Activated CD8-positive, alpha-beta memory T cell treated with anti-CD3 and anti-CD28 coated beads, Interleukin-2, amount 50 U/mL, for 4 hours (primary cell): Measurements from ENCODE around the gene SENP7.
"Not testable (repeated sequence)": the region's sequence is repeated elsewhere in the genome, so short reads cannot be mapped to it uniquely, and the experiment has no call there.

Source experiments
- DNase-seq: peaks from one replicate; pipeline ENCODE4 v3.0.0-alpha.2; 2020

Gene SENP7

GRCh38 chr3:101527441-101527840, 14.4 kb upstream of the SENP7 start:
- no peak for DNase-seq

GRCh38 chr3:101521211-101521701, 8.2 kb upstream of the SENP7 start:
- DNase-seq = no peak

DNA sequence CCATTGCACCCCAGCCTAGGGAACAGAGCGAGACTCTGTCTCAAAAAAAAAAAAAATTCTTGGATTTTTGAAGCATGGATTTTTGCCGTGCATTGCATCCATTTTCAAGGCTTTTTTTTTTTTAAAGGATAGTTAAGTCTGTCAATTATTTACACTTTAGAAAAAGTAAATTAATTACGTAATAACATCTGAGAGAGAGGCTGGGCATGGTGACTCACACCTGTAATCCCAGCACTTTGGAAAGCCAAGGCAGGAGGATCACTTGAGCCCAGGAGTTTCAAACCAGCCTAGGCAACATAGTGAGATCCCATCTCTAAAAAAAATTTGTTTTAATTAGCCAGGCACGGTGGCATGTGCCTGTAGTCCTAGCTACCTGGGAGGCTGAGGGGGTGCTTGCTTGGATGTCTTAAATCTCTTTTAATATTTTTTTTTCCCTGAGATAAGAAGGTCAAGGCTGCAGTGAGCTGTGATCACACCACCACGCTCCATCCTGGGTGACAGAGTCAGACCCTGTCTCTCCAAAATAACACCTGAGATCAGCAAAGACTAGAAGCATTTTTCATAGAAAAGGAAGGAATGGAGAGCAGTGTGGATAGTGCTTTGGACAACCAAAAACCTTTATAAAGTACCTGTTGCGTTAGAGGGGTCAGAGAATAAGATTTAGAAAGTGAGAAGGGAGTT, 6.8 kb upstream of the SENP7 start:
- DNase-seq = no peak

- no peak for DNase-seq
Observed at GRCh38 chr3:101518421-101518871, 5.4 kb upstream of the SENP7 start.

- DNase-seq = no peak
Observed at GRCh38 chr3:101513419-101513986, 491 bp upstream of the SENP7 start.

DNA sequence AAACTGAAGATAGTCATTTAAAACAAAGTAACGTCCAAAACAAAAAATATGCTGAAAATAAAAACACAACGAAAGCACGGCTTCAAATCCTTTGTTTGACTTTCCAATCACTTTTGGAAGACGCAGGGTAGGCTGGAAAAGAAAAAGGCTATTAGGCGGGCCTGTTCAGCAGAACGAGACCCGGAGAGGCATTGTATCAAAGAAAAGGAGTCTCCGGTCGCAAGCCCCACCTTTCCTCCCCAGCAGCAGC, 691 bp downstream of the SENP7 start:
- DNase-seq = no peak

GRCh38 chr3:101509811-101510210, 3.2 kb downstream of the SENP7 start:
- no peak for DNase-seq

GRCh38 chr3:101509281-101509680, 3.7 kb downstream of the SENP7 start:
- DNase-seq = no peak

- DNase-seq = no peak
Observed at GRCh38 chr3:101501783-101502182, 11.2 kb downstream of the SENP7 start.

DNA sequence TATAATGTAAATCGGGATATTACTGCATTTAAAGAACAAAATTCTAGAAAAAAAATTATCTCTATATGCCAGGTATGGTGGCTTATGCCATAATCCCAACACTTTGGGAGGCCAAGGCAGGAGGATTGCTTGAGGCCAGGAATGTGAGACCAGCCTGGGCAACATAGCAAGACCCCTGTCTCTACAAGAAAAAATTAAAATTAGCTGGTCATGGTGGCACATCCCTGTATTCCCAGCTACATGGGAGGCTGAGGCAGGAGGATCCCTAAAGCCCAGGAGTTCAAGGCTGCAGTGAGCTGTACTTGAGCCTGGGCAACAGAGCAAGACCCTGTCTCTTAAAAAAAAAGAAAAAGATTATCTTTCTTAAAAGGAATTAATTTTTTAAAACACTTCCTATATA, 12.8 kb downstream of the SENP7 start:
- DNase-seq = no peak

GRCh38 chr3:101497803-101498202, 15.2 kb downstream of the SENP7 start:
- no peak for DNase-seq

DNA sequence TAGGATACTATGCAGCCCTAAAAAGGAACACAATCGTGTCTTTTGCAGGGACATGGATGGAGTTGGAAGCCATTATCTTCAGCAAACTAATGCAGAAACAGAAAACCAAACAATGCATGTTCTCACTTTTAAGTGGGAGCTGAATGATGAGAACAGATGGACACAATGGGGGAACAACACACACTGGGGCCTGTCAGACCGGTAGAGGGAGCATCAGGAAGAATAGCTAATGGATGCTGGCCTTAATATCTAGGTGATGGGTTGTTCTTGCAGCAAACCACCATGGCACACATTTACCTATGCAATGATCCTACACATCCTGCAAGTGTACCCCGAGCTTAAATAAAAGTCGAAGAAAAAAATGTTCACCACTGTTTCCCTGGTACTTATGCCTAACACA, 17.5 kb downstream of the SENP7 start:
- no peak for DNase-seq

DNA sequence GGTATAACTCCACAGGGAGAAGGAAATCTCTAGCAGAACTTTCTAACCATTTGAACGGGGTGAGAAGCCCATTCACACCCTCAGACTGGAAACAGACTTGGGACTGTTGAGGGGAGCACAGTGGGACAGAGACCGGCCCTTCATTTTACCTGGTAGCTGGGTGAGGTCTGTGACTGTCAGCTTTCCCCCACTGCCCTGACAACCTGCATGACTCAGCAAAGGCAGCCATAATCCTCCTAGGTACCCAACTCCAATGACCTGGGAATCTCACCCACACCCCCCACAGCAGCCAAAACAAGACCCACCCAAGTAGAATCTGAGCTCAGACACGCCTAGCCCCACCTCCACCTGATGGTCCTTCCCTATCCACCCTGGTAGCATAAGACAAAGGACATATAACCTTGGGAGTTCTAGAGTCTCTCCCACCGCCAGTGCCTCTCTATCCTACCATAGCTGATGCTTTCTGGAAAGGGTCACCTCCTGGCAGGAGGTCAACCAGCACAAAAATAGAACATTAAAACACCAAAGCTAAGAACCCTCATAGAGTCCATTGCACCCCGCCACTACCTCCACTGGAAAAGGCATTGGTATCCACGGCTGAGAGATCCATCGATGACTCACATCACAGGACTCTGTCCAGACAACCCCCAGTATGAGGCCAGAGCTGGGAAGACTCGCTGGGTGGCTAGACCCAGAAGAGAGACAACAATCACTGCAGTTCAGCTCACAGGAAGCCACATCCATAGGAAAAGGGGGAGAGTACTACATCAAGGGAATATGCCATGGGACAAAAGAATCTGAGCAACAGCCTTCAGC, 28.0 kb downstream of the SENP7 start:
- DNase-seq = no peak

DNA sequence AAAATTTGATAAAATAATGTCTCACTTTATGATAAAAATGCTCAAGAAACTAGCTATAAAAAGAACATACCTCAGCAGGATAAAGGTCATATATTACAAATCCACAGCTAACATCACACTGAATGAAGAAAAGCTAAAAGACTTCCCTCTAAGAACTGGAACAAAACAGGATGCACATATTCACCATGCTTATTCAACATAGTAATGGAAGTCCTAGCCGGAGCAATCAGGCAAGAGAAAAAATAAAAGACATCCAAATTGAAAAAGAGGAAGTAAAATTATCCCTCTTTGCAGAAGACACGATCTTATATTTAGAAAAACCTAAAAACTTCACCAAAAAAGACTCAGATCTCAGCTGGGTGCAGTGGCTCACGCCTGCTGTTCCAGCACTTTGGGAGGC, 34.0 kb downstream of the SENP7 start:
- DNase-seq = no peak

GRCh38 chr3:101474841-101475552, 38.0 kb downstream of the SENP7 start:
- not testable (repeated sequence) for DNase-seq

DNA sequence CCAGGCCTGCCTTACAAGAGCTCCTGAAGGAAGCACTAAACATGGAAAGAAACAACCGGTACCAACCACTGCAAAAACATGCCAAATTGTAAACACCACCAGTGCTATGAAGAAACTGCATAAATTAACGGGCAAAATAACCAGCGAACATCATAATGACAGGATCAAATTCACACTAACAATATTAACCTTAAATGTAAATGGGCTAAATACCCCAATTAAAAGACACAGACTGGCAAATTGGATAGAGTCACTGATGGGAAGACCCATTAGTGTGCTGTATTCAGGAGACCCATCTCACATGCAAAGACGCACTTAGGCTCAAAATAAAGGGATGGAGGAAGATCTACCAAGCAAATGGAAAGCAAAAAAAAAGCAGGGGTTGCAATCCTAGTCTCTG, 44.3 kb downstream of the SENP7 start:
- DNase-seq = not testable (repeated sequence)

GRCh38 chr3:101467310-101467663, 45.7 kb downstream of the SENP7 start:
- not testable (repeated sequence) for DNase-seq

- peak; percentile 69 for DNase-seq
Observed at GRCh38 chr3:101466465-101467309, 46.3 kb downstream of the SENP7 start.

DNA sequence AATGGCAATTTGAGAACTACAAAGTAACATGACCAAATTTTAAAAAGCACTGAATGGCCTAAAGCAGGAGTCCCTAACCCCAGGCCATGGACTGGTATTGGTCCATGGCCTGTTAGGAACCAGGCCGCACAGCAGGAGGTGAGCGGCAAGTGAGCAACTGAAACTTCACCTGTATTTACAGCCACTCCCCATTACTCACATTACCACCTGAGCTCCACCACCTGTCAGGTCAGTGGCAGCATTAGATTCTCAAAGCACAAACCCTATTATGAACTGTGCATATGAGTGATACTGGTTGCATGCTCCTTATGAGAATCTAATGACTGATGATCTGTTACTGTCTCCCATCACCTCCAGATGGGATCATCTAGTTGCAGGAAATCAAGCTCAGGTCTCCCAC, 48.8 kb downstream of the SENP7 start:
- no peak for DNase-seq

DNA sequence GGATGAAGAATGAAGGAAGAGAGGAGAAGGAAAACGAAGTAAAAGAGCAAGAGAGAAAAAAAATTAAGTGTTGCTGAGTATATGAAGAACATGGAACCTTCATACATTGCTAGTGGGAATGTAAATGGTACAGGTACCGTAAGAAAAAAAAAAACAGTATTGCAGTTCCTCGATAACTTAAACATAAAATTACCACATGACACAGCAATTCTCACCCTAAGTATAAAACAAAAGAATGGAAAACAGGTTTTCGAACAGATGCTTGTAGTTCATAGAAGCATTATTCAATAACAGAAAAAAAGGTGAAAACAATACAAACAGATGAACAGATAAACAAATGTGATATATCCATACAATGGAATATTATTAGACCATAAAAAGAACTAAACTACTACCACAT, 51.6 kb downstream of the SENP7 start:
- no peak for DNase-seq

DNA sequence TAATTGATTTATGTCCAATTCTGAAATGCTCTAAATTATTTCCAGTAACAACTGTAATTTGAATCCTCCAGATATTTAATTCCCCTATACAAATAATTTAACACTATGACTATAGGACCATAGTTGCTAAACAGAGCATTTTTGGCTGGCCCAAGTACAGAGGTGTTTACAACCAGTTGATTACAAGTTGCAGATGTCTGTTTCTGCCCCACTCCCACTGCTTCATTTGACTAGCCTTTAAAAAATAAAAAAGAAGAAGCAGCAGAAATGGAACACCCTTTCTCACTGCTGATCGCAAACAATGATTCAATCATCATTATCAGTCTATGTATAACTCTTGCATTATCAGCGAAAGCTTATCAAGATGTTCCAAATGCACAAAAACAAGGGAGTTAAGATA, 54.6 kb downstream of the SENP7 start:
- no peak for DNase-seq

DNA sequence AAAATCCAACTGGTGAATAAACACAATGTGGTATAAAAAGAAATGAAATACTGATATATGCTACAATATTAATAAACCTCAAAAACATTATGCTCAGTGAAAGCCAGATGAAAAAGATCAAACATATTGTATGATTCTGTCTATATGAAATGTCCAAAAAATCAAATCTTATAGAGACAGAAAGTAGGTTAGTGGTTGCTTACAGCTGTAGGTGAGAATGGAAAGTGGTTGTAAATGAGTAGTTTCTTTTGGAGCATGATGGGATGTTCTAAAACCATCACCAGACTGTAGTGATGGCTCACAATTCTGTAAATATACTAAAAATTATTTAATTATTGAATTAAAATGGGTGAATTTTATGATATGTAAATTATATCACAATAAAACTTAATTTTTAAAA, 58.4 kb downstream of the SENP7 start:
- no peak for DNase-seq

GRCh38 chr3:101453961-101454360, 59.1 kb downstream of the SENP7 start:
- DNase-seq = no peak
